Esophagus squamous epithelium (tissue), 5 donors: ENCODE results near the gene PEX12. TPM values are rescaled to one million over a fixed set of nuclear protein-coding genes. Genes with fewer than 3 reads are reported as not detected.

ENCODE experiments used
- DNase-seq: peaks from one replicate; lab custom pipeline; 2025; lab: John Stamatoyannopoulos, UW
- H3K27ac ChIP-seq, 4 donors: fragments of 200-600 bp; sonication (generic); one replicate each; pipeline ENCODE4 v1.5.1; 2016 to 2019; ENCODE audit warnings: mild to moderate bottlenecking in 1 of 4
- H3K27me3 ChIP-seq, 4 donors: fragments of 200-600 bp; sonication (generic); 1 replicate in 3 of 4; 2 replicates in 1 of 4; pipeline versions ENCODE4 v1.5.1 to v1.6.0; 2017 to 2021; ENCODE audit warnings: antibody characterized with exemption in 1 of 4
- H3K36me3 ChIP-seq, 3 donors: fragments of 200-600 bp; sonication (generic); one replicate each; pipeline ENCODE4 v1.5.1; 2016 to 2019
- H3K4me1 ChIP-seq, 3 donors: fragments of 200-600 bp; sonication (generic); one replicate each; pipeline ENCODE4 v1.5.1; 2017 to 2019
- H3K4me3 ChIP-seq, 4 donors: fragments of 200-600 bp; sonication (generic); 1 replicate in 3 of 4; 2 replicates in 1 of 4; pipeline ENCODE4 v1.5.1; 2016 to 2019; ENCODE audit warnings: mild to moderate bottlenecking in 2 of 4, moderate library complexity in 1 of 4
- H3K9me3 ChIP-seq, 3 donors: fragments of 200-600 bp; sonication (generic); one replicate each; pipeline ENCODE4 v1.5.1; 2016 to 2019
- CTCF ChIP-seq, 6 experiments: fragments of 450-650 bp in 4 of 6; fragments of 200-600 bp in 2 of 6; sonication (generic) in 2 of 6; IDR thresholded peaks; one replicate each; pipeline ENCODE4 v1.5.1; 2016 to 2019; ENCODE audit warnings: antibody characterized with exemption in 6 of 6, mild to moderate bottlenecking in 4 of 6, moderate library complexity in 4 of 6
- POLR2A ChIP-seq, 4 donors: fragments of 450-650 bp; IDR thresholded peaks; one replicate each; pipeline ENCODE4 v1.6.1; 2017; ENCODE audit warnings: antibody characterized with exemption in 4 of 4, mild to moderate bottlenecking in 4 of 4, moderate library complexity in 3 of 4
- WGBS, 2 donors: methylation state at CpG; one replicate each; pipeline ENCODE4 v1.1.5; 2018; 5-methylcytosine and 5-hydroxymethylcytosine counted together
- intact Hi-C: fragments of 100-400 bp; cut with DNase I; formaldehyde crosslinking; loops from one replicate; pipeline ENCODE4 v1.15.0; 2022
- total RNA-seq, 4 donors: library from RNA; depleted of rRNA; stranded (reverse); fragments of >200 nt; gene quantifications; one replicate each; pipeline ENCODE4 v1.1.0, GENCODE V29; 2016
- donor health status: DM: yes; HTN: yes; CAD: no.

Gene PEX12
- total RNA-seq, 4 donors from 2014 or later = 0.95 to 4.4 (median 3.6) TPM

GRCh38 chr17:35596072-35596471, 17.7 kb upstream of the PEX12 start:
- Histone ChIP-seq H3K36me3 (peaks cover 0 to 68% (median 26%) of the 10 kb centered on the region in 3 donors), H3K4me3 (no peak overlapping the region), H3K27ac (no peak overlapping the region), H3K4me1 (peaks cover 0 to 5% (median 0%) of the 10 kb centered on the region in 3 donors), H3K9me3 (no peaks in the 10 kb centered on the region), H3K27me3 (no peaks in the 10 kb centered on the region)
- intact Hi-C loops = no loop called here
- no peak for DNase-seq
- WGBS, 2 donors = 79 to 88% methylated on average over 4 of the region's 4 CpGs
- no peak for TF ChIP-seq POLR2A (IDR thresholded peaks at IDR 0.05)
- no peak for TF ChIP-seq CTCF (IDR thresholded peaks at IDR 0.05)

DNA sequence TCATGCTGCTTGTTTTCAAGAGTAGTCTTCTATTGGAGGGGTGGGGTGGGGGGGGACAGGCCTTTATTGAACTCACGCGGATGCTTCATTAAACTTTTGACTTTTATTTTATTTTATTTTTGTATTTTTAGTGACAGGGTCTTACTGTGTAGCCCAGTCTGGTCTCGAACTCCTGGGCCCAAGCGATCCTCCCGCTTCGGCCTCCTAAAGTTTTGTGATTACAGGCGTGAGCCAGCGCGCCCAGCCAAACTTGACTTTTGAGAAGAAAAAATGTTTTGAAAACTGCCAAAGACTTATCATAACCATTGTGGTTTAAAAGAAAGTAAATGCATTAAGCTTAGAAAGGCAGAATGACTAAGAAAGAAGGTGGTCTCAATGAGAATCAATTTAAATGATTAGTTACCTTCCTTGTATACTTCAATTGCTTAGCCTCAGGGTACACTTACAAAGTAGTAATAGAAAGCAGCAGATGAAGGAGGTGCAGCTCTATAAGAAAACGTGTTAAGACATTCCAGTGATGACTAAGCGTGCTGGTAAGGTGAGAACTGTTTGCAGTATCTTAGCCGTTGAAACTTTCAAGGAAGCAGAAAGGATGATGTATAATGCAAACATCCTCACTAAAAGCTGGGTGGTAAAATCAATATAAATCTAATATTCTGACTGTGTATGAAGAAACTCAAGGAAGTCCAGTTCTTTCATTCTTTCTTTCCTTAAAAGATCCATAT, 10.0 kb upstream of the PEX12 start:
- peaks cover 0 to 24% (median 0%) of the 10 kb centered on the region in 4 donors for H3K27me3 ChIP-seq
- peak overlapping the region in 3 of 4 donors; percentile 88 to 91 (median 90) for H3K27ac ChIP-seq
- 19 to 32% methylated on average over 12 of the region's 12 CpGs for WGBS, 2 donors
- TF ChIP-seq POLR2A (IDR thresholded peaks at IDR 0.05) = no peak
- no peak for TF ChIP-seq CTCF (IDR thresholded peaks at IDR 0.05)
- no peaks in the 10 kb centered on the region for H3K36me3 ChIP-seq
- no peak for DNase-seq
- H3K4me3 ChIP-seq = peak overlapping the region; percentile 59 to 86 (median 74)
- H3K9me3 ChIP-seq = no peaks in the 10 kb centered on the region
- peaks cover 10 to 49% (median 23%) of the 10 kb centered on the region in 3 donors for H3K4me1 ChIP-seq
- intact Hi-C loops = no loop called here

GRCh38 chr17:35587074-35587961, 8.9 kb upstream of the PEX12 start, which contains the start of gene AP2B1:
Gene AP2B1, plus strand, starts transcription at chr17:35587322. Its CDS starts 6,709 bp downstream, at chr17:35594031.
- no peaks in the 10 kb centered on the region for H3K9me3 ChIP-seq
- H3K4me1 ChIP-seq = peaks cover 10 to 49% (median 23%) of the 10 kb centered on the region in 3 donors
- intact Hi-C loops = no loop called here
- peak; percentile 52 for DNase-seq
- peak within 1 kb of the TSS; percentile 88 to 95 (median 90) for H3K27ac ChIP-seq
- peak in 3 of 4 donors; percentile 62 to 66 (median 65) for TF ChIP-seq POLR2A (IDR thresholded peaks at IDR 0.05)
- peak in 3 of 6 experiments; percentile 17 to 41 (median 25) for TF ChIP-seq CTCF (IDR thresholded peaks at IDR 0.05)
- 0 to 1% methylated on average over 31 to 34 of the region's 50 CpGs for WGBS, 2 donors
- peak within 1 kb of the TSS; percentile 59 to 86 (median 74) for H3K4me3 ChIP-seq
- no peaks in the 10 kb centered on the region for H3K36me3 ChIP-seq
- peaks cover 0 to 27% (median 0%) of the 10 kb centered on the region in 4 donors for H3K27me3 ChIP-seq

- Histone ChIP-seq H3K4me1 (peaks cover 10 to 49% (median 23%) of the 10 kb centered on the region in 3 donors), H3K36me3 (no peaks in the 10 kb centered on the region), H3K27me3 (peaks cover 0 to 27% (median 0%) of the 10 kb centered on the region in 4 donors), H3K4me3 (peak overlapping the region; percentile 59 to 86 (median 74)), H3K27ac (peak overlapping the region; percentile 88 to 95 (median 90)), H3K9me3 (no peaks in the 10 kb centered on the region)
- WGBS, 2 donors = 32% methylated on average over 7 of the region's 7 CpGs
- DNase-seq = no peak
- TF ChIP-seq CTCF (IDR thresholded peaks at IDR 0.05) (no peak), POLR2A (IDR thresholded peaks at IDR 0.05) (no peak)
- intact Hi-C loops = no loop called here
Observed at GRCh38 chr17:35586569-35587073, 8.2 kb upstream of the PEX12 start.
